ENCODE data around the gene PARVG. TPM values are rescaled to one million over a fixed set of nuclear protein-coding genes. Genes with fewer than 3 reads are reported as not detected.

The PARVG gene
- total and polyA plus RNA-seq, 2 of the 13 experiments (the other 11 are each of a cell fraction or from before 2014, with no cell fraction given) = not detected

- Histone ChIP-seq H3K27me3 (ENCODE audit: control insufficient read depth in 1 of 2, insufficient read depth in 2 of 2, low read length in 2 of 2) (no peaks in the 10 kb centered on the region; a peak in 2 of 5 replicates), H3K27ac (ENCODE audit: extremely low read length, insufficient read depth, low read length) (no peak overlapping the region), H3K9me3 (ENCODE audit: low read length) (peaks cover 22% of the 10 kb centered on the region), H2AFZ (ENCODE audit: low read length) (no peak overlapping the region), H3K4me3 (replicated peaks in 1 of 3; ENCODE audit: insufficient read depth in 1 of 3, low read depth in 2 of 3, low read length in 3 of 3) (no peak overlapping the region), H3K4me1 (ENCODE audit: insufficient read depth, low read length) (no peaks in the 10 kb centered on the region), H4K20me1 (ENCODE audit: insufficient read depth, low read length) (no peaks in the 10 kb centered on the region), H3K4me2 (ENCODE audit: low read depth, low read length) (no peak overlapping the region), H3K79me2 (ENCODE audit: insufficient read depth, low read length) (no peaks in the 10 kb centered on the region), H3K36me3 (replicated peaks in 1 of 2; ENCODE audit: control insufficient read depth in 1 of 2, insufficient read depth in 2 of 2, low read length in 2 of 2) (no peaks in the 10 kb centered on the region), H3K9ac (ENCODE audit: insufficient read depth, low read depth, low read length) (no peak overlapping the region)
- DNase-seq (ENCODE audit: low spot score) = no peak
- no TSS peak for BruUV-seq (replicated peaks)
- TF ChIP-seq ADNP (CRISPR knock-in tag; IDR thresholded peaks at IDR 0.05) (no peak), TSC22D2 (CRISPR knock-in tag; IDR thresholded peaks at IDR 0.05; ENCODE audit: borderline replicate concordance) (no peak), DR1 (CRISPR knock-in tag; IDR thresholded peaks at IDR 0.05) (no peak), ZNF136 (CRISPR knock-in tag; IDR thresholded peaks at IDR 0.05; ENCODE audit: low read depth) (no peak)
- WGBS (ENCODE audit: low lambda C conversion rate) = 23% methylated on average over 6 of the region's 8 CpGs
- in situ Hi-C loops (cut with HindIII; ENCODE audit: extremely low pct_ligation_motif_present, low pct_unique_long_range_greater_than_20kb) = no loop called here
- ATAC-seq = no peak
- FAIRE-seq = no peak
- CTCF ChIA-PET (ENCODE audit: low intra/inter-chr PET ratio, low total read pairs) = no interaction called here
- POLR2A ChIA-PET = no interaction called here
- intact Hi-C loops (cut with micrococcal nuclease; ENCODE audit: unreplicated experiment) = no loop called here
Observed at GRCh38 chr22:44246615-44247326, 66.0 kb downstream of the PARVG start.

- ChIA-PET CTCF (ENCODE audit: low intra/inter-chr PET ratio, low total read pairs) (no interaction called here), POLR2A (no interaction called here)
- H3K4me3 ChIP-seq (replicated peaks in 1 of 3; ENCODE audit: insufficient read depth in 1 of 3, low read depth in 2 of 3, low read length in 3 of 3) = no peak overlapping the region
- no peaks in the 10 kb centered on the region for H3K79me2 ChIP-seq (ENCODE audit: insufficient read depth, low read length)
- no peak overlapping the region for H3K9ac ChIP-seq (ENCODE audit: insufficient read depth, low read depth, low read length)
- H3K9me3 ChIP-seq (ENCODE audit: low read length) = peaks cover 22% of the 10 kb centered on the region
- intact Hi-C loops (cut with micrococcal nuclease; ENCODE audit: unreplicated experiment) (no loop called here), in situ Hi-C loops (cut with HindIII; ENCODE audit: extremely low pct_ligation_motif_present, low pct_unique_long_range_greater_than_20kb) (no loop called here)
- DNase-seq (ENCODE audit: low spot score) = no peak
- no peaks in the 10 kb centered on the region for H4K20me1 ChIP-seq (ENCODE audit: insufficient read depth, low read length)
- H3K36me3 ChIP-seq (replicated peaks in 1 of 2; ENCODE audit: control insufficient read depth in 1 of 2, insufficient read depth in 2 of 2, low read length in 2 of 2) = no peaks in the 10 kb centered on the region
- H3K27ac ChIP-seq (ENCODE audit: extremely low read length, insufficient read depth, low read length) = no peak overlapping the region
- ATAC-seq = no peak
- WGBS (ENCODE audit: low lambda C conversion rate) = 0% methylated on average over 1 of the region's 5 CpGs
- no peak for FAIRE-seq
- BruUV-seq (replicated peaks) = no TSS peak
- H3K4me1 ChIP-seq (ENCODE audit: insufficient read depth, low read length) = no peaks in the 10 kb centered on the region
- H3K27me3 ChIP-seq (ENCODE audit: control insufficient read depth in 1 of 2, insufficient read depth in 2 of 2, low read length in 2 of 2) = no peaks in the 10 kb centered on the region; a peak in 2 of 5 replicates
- H2AFZ ChIP-seq (ENCODE audit: low read length) = no peak overlapping the region
- no peak overlapping the region for H3K4me2 ChIP-seq (ENCODE audit: low read depth, low read length)
- TF ChIP-seq ONECUT2 (CRISPR knock-in tag; IDR thresholded peaks at IDR 0.05) (no peak), HOXA7 (CRISPR knock-in tag; IDR thresholded peaks at IDR 0.05) (no peak), ZNF790 (CRISPR knock-in tag; IDR thresholded peaks at IDR 0.05; ENCODE audit: borderline replicate concordance) (no peak), ZNF557 (CRISPR knock-in tag; IDR thresholded peaks at IDR 0.05) (no peak), HNRNPH1 (optimal IDR thresholded peaks at IDR 0.05; ENCODE audit: low read depth, low read length) (no peak), PPARG (CRISPR knock-in tag; conservative IDR thresholded peaks at IDR 0.05) (no peak), CEBPG (CRISPR knock-in tag; IDR thresholded peaks at IDR 0.05) (no peak), ZNF552 (CRISPR knock-in tag; IDR thresholded peaks at IDR 0.05; ENCODE audit: borderline replicate concordance) (no peak), ZNF724P (CRISPR knock-in tag; IDR thresholded peaks at IDR 0.05; ENCODE audit: borderline replicate concordance) (no peak), ZFP37 (CRISPR knock-in tag; IDR thresholded peaks at IDR 0.05; ENCODE audit: borderline replicate concordance) (no peak), FOXP1 (IDR thresholded peaks at IDR 0.05) (no peak), FOXP1 (CRISPR knock-in tag; IDR thresholded peaks at IDR 0.05) (no peak), ARHGAP35 (CRISPR knock-in tag; IDR thresholded peaks at IDR 0.05; ENCODE audit: borderline replicate concordance) (no peak)
- TF ChIP-seq, protein P1, sequence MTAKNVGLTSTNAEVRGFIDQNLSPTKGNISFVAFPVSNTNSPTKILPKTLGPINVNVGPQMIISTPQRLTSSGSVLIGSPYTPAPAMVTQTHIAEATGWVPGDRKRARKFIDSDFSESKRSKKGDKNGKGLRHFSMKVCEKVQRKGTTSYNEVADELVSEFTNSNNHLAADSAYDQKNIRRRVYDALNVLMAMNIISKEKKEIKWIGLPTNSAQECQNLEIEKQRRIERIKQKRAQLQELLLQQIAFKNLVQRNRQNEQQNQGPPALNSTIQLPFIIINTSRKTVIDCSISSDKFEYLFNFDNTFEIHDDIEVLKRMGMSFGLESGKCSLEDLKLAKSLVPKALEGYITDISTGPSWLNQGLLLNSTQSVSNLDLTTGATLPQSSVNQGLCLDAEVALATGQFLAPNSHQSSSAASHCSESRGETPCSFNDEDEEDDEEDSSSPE (CRISPR knock-in tag; IDR thresholded peaks at IDR 0.05) = no peak
- TF ChIP-seq, protein P2, sequence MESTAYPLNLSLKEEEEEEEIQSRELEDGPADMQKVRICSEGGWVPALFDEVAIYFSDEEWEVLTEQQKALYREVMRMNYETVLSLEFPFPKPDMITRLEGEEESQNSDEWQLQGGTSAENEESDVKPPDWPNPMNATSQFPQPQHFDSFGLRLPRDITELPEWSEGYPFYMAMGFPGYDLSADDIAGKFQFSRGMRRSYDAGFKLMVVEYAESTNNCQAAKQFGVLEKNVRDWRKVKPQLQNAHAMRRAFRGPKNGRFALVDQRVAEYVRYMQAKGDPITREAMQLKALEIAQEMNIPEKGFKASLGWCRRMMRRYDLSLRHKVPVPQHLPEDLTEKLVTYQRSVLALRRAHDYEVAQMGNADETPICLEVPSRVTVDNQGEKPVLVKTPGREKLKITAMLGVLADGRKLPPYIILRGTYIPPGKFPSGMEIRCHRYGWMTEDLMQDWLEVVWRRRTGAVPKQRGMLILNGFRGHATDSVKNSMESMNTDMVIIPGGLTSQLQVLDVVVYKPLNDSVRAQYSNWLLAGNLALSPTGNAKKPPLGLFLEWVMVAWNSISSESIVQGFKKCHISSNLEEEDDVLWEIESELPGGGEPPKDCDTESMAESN (CRISPR knock-in tag; conservative IDR thresholded peaks at IDR 0.05) = no peak
Observed at GRCh38 chr22:44247346-44247745, 66.6 kb downstream of the PARVG start.
